ENCODE data around the gene DRD4.
"Not testable (repeated sequence)": the region's sequence is repeated elsewhere in the genome, so short reads cannot be mapped to it uniquely, and the experiment has no call there.

Gene DRD4

GRCh38 chr11:643849-644738, 7.0 kb downstream of the DRD4 start:
- DNase-seq (ENCODE audit: low read depth, low spot score), result no peak

DNA sequence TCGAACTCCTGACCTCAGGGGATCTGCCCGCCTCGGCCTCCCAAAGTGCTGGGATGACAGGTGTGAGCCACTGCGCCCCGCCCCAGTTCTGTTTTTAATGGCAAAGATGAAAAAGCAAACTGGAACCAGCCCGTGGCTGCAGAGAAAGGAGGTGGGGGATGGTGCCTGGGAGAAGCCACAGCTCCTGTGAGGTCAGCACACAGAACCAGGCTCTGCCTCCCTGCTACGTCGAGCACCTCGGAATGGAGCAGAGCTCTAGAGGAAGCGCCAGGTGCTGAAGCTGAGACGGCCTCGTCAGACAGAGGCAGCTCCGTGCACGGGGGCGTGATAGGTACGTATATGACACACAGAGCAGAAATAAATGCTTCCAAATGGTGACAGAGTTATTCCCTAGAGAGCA, 8.5 kb downstream of the DRD4 start:
- DNase-seq (ENCODE audit: low read depth, low spot score), result no peak

DNA sequence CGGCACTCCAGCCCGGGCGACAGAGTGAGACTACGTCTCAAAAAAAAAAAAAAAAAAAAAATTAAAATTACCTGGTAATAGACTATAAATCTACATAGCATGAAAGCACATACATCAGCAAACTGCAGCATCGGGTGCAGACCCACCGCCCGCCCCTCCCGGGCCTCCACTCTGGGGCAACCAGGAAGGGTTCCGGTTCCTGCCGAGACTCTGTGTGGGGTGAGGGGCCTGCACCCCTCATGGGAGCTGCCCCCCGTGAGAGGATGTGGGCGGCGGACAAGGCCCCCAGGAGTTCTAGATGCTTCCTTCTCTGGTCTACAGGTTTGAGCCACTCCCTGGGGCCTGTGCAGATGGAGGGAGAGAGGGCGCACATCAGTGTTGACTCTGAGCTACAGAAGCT, 9.1 kb downstream of the DRD4 start:
- DNase-seq (ENCODE audit: low read depth, low spot score), result no peak

- DNase-seq (ENCODE audit: low read depth, low spot score), result not testable (repeated sequence)
Measured at GRCh38 chr11:647672-648158, 10.6 kb downstream of the DRD4 start.

DNA sequence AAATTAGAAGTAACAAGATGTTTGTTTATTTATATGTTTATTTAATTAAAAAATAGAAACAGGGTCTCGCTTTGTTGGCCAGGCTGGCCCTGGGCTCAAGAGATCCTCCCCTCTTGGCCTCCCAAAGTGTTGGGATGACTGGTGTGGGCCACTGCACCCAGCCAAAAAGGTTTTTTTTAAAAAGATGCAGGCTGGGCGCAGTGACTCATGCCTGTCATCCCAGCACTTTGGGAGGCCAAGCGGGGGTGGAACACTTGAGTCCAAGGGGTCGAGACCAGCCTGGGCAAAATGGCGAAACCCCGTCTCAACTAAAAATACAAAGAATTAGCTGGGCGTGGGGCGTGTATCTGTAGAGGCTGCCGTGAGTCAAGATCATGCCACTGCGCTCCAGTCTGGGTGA, 13.4 kb downstream of the DRD4 start:
- no peak for DNase-seq (ENCODE audit: low read depth, low spot score)

GRCh38 chr11:653136-653535, 16.1 kb downstream of the DRD4 start:
- not testable (repeated sequence) for DNase-seq (ENCODE audit: low read depth, low spot score)

DNA sequence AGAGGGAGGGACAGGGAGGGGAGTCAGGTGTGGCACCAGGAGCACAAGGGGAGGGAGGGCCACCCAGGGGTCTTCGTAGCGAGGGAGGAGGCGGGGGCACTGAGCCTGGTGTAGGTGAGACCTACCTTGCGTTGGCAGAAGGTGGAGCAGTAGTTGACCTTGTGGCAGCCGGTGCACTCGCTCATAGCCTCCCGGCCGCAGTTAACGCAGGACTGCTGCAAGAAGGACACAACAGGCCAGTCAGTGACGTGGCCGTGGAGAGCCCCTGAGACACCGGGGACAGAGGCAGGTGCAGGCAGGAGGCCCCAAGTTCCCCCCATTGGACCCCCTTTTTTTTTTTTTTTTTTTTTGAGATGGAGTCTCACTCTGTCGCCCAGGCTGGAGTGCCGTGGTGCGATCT, 16.8 kb downstream of the DRD4 start:
- DNase-seq (ENCODE audit: low read depth, low spot score), result no peak

DNA sequence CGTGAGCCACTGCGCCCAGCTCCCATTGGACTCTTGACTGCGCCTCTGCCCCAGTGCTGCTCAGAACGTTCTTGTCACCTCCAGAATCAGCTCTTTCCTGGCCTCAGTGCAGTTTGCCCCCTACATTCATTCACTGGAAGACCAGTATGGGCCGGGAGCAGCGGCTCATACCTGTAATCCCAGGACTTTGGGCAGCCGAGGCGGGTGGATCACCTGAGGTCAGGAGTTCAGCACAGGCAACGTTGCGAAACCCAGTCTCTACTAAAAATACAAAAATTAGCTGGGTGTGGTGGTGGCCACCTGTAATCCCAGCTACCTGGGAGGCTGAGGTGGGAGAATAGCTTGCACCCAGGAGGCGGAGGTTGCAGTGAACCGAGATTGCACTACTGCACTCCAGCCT, 17.4 kb downstream of the DRD4 start:
- not testable (repeated sequence) for DNase-seq (ENCODE audit: low read depth, low spot score)

GRCh38 chr11:655036-655726, 18.1 kb downstream of the DRD4 start:
- DNase-seq (ENCODE audit: low read depth, low spot score), result no peak

- no peak for DNase-seq (ENCODE audit: low read depth, low spot score)
Measured at GRCh38 chr11:656426-656825, 19.4 kb downstream of the DRD4 start.

GRCh38 chr11:656866-657265, 19.8 kb downstream of the DRD4 start:
- no peak for DNase-seq (ENCODE audit: low read depth, low spot score)

GRCh38 chr11:657691-658126, 20.6 kb downstream of the DRD4 start:
- DNase-seq (ENCODE audit: low read depth, low spot score), result no peak

DNA sequence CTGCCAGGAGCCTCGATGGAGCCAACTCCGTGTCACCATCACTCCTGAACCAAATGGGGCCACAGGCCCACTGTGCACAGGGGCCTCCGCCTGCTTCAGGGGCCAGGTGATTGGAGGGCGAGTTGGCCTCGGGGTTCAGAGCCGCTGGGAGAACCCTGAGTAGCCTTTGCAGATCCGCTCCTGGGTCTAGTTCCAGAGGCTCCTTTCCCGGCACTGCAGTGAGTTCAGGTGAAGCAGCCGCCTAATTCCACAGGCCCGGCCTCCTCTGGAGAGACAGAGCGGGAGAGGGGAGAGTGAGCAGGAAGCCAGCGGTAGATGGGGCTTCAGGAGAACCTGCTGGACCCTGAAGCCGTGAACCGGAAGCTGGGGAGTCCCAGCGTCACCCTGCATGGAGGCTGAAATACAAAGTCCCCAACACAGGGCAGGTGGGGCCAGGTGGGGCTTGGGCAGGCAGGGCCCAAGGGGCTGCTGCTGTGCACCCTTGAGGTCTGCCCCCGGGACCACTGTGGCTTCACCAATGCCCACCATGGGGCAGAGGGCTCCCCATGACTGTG, 22.5 kb downstream of the DRD4 start:
- no peak for DNase-seq (ENCODE audit: low read depth, low spot score)

GRCh38 chr11:660281-660680, 23.2 kb downstream of the DRD4 start:
- DNase-seq (ENCODE audit: low read depth, low spot score), result no peak

- DNase-seq (ENCODE audit: low read depth, low spot score), result no peak
Measured at GRCh38 chr11:660681-661444, 23.8 kb downstream of the DRD4 start.

GRCh38 chr11:662689-663274, 25.7 kb downstream of the DRD4 start:
- DNase-seq (ENCODE audit: low read depth, low spot score), result no peak

DNA sequence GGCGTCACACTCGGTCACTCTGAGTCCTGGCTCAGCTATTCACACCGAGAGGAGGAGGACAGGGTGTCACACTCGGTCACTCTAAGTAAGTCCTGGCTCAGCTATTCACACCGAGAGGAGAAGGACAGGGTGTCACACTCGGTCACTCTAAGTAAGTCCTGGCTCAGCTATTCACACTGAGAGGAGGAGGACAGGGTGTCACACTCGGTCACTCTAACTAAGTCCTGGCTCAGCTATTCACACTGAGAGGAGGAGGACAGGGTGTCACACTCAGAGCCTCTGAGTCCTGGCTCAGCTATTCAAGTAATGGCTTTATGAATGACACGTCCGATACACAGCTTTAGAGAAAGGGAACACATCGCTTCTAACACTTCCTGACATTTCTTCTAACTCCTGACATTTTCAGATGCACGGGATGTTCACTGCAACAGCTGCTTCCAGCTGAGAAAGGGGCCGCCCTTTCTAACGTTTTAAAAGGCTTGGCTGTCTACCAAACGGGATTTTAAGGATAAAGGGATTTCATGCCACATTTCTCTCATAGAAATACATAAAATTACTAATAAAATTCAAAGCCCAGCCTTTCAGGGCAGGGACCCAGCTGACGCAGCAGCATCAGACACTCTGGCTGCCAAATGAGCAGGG, 28.1 kb downstream of the DRD4 start:
- no peak for DNase-seq (ENCODE audit: low read depth, low spot score)

GRCh38 chr11:665704-666281, 28.7 kb downstream of the DRD4 start:
- no peak for DNase-seq (ENCODE audit: low read depth, low spot score)

- DNase-seq (ENCODE audit: low read depth, low spot score), result no peak
Measured at GRCh38 chr11:673866-674265, 36.8 kb downstream of the DRD4 start.

DNA sequence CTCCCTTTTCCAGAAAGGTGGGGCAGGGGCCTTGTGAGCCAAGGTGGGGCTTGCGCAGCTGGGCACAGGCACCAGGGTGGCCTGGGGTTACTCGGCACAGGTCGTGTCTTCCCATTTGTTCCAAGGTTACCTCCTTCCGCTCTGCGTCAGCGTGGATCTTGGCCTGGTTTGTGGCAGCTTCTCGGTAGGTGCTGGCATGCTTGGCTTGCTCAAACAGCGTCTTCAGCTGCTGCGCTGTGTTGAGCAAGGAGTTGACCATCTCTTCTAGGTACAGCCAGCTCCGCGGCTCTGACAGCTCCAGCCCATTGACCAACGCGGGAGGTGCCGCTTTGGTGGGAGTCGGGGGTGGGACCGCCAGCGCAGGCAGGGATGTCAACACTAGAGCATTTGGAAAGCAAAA, 37.3 kb downstream of the DRD4 start:
- DNase-seq (ENCODE audit: low read depth, low spot score), result no peak

- DNase-seq (ENCODE audit: low read depth, low spot score), result no peak
Measured at GRCh38 chr11:678297-678696, 41.2 kb downstream of the DRD4 start.

Data from activated naive CD8-positive, alpha-beta T cell treated with anti-CD3 and anti-CD28 coated beads, Interleukin-2, amount 50 U/mL, for 16 hours (primary cell).